H7 (cell line): ENCODE measurements around the gene KLRC4. TPM values are rescaled to one million over a fixed set of nuclear protein-coding genes. Genes with fewer than 3 reads are reported as not detected.
"Not testable (repeated sequence)": the region's sequence is repeated elsewhere in the genome, so short reads cannot be mapped to it uniquely, and the experiment has no call there.

ENCODE experiments used
- DNase-seq: peaks from one replicate; pipeline ENCODE4 v3.0.0; 2012
- H3K27me3 ChIP-seq: 2 replicates; pipeline ENCODE4 v1.6.0; 2011; ENCODE audit warnings: mild to moderate bottlenecking, low read length; ENCODE audit not compliant: control insufficient read depth, insufficient read depth
- H3K36me3 ChIP-seq: replicated peaks from 2 replicates; pipeline ENCODE4 v1.5.1; 2011; ENCODE audit warnings: low read length; ENCODE audit not compliant: control insufficient read depth, insufficient read depth
- H3K4me3 ChIP-seq: 2 replicates; pipeline ENCODE4 v1.5.1; 2011; ENCODE audit warnings: low read depth, mild to moderate bottlenecking, control low read depth, low read length, moderate library complexity; ENCODE audit not compliant: insufficient read depth
- total RNA-seq: library from RNA; depleted of rRNA; stranded (reverse); fragments of >200 nt; shearing (Covaris generic); gene quantifications from 2 replicates; pipeline ENCODE4 v1.2.3, GENCODE V29; 2014; rRNA removed

KLRC4 gene
- total RNA-seq, result not detected in 2 replicates

GRCh38 chr12:10409392-10409791, at the start of gene KLRC4:
KLRC4 (minus strand) TSS chr12:10409757; CDS start chr12:10409575, 182 bp downstream.
- no peaks in the 10 kb centered on the region for H3K27me3 ChIP-seq
- H3K4me3 ChIP-seq, result no peak within 1 kb of the TSS
- no peaks in the 10 kb centered on the region for H3K36me3 ChIP-seq
- no peak for DNase-seq

- DNase-seq, result peak; percentile 4
- no peaks in the 10 kb centered on the region for H3K27me3 ChIP-seq
- H3K4me3 ChIP-seq, result no peak overlapping the region
- no peaks in the 10 kb centered on the region for H3K36me3 ChIP-seq
Observed at GRCh38 chr12:10457760-10458159, 48.2 kb upstream of the KLRC4 start.

GRCh38 chr12:10456856-10457255, 47.3 kb upstream of the KLRC4 start:
- no peak overlapping the region for H3K4me3 ChIP-seq
- no peak for DNase-seq
- H3K36me3 ChIP-seq, result no peaks in the 10 kb centered on the region
- no peaks in the 10 kb centered on the region for H3K27me3 ChIP-seq

GRCh38 chr12:10455766-10456165, 46.2 kb upstream of the KLRC4 start:
- Histone ChIP-seq H3K4me3 (no peak overlapping the region), H3K27me3 (no peaks in the 10 kb centered on the region), H3K36me3 (no peaks in the 10 kb centered on the region)
- no peak for DNase-seq

- DNase-seq, result no peak
- Histone ChIP-seq H3K36me3 (no peaks in the 10 kb centered on the region), H3K4me3 (no peak overlapping the region), H3K27me3 (no peaks in the 10 kb centered on the region)
Observed at GRCh38 chr12:10454531-10454930, 45.0 kb upstream of the KLRC4 start.

GRCh38 chr12:10453156-10453555, 43.6 kb upstream of the KLRC4 start, which contains the start of gene KLRC1:
KLRC1 (minus strand) TSS chr12:10453377; CDS start chr12:10451156, 2,221 bp downstream.
- Histone ChIP-seq H3K4me3 (no peak within 1 kb of the TSS), H3K36me3 (no peaks in the 10 kb centered on the region), H3K27me3 (no peaks in the 10 kb centered on the region)
- DNase-seq, result no peak

- no peaks in the 10 kb centered on the region for H3K27me3 ChIP-seq
- H3K4me3 ChIP-seq, result no peak overlapping the region
- no peak for DNase-seq
- no peaks in the 10 kb centered on the region for H3K36me3 ChIP-seq
Observed at GRCh38 chr12:10448236-10448635, 38.7 kb upstream of the KLRC4 start.

GRCh38 chr12:10446052-10446451, 36.5 kb upstream of the KLRC4 start:
- H3K4me3 ChIP-seq, DNase-seq, H3K36me3 ChIP-seq, H3K27me3 ChIP-seq: not testable (repeated sequence)

- H3K36me3 ChIP-seq, DNase-seq, H3K27me3 ChIP-seq, H3K4me3 ChIP-seq: not testable (repeated sequence)
Observed at GRCh38 chr12:10441144-10441543, 31.6 kb upstream of the KLRC4 start.

- H3K4me3 ChIP-seq, DNase-seq, H3K36me3 ChIP-seq, H3K27me3 ChIP-seq: not testable (repeated sequence)
Observed at GRCh38 chr12:10439608-10440274, 30.2 kb upstream of the KLRC4 start.

- not testable (repeated sequence) for DNase-seq, H3K36me3 ChIP-seq, H3K27me3 ChIP-seq, H3K4me3 ChIP-seq
Observed at GRCh38 chr12:10437601-10438000, 28.0 kb upstream of the KLRC4 start.

- not testable (repeated sequence) for H3K4me3 ChIP-seq, H3K27me3 ChIP-seq, DNase-seq, H3K36me3 ChIP-seq
Observed at GRCh38 chr12:10435816-10436215, 26.3 kb upstream of the KLRC4 start, which contains the start of gene KLRC2. KLRC2 (minus strand) TSS chr12:10436010; CDS start chr12:10435986, 24 bp downstream.

- not testable (repeated sequence) for H3K27me3 ChIP-seq, H3K36me3 ChIP-seq, H3K4me3 ChIP-seq, DNase-seq
Observed at GRCh38 chr12:10430623-10431022, 21.1 kb upstream of the KLRC4 start.

- not testable (repeated sequence) for H3K4me3 ChIP-seq, H3K36me3 ChIP-seq, H3K27me3 ChIP-seq, DNase-seq
Observed at GRCh38 chr12:10425938-10426337, 16.4 kb upstream of the KLRC4 start.

GRCh38 chr12:10424260-10424899, 14.8 kb upstream of the KLRC4 start:
- H3K36me3 ChIP-seq, H3K4me3 ChIP-seq, DNase-seq, H3K27me3 ChIP-seq: not testable (repeated sequence)
